Body of pancreas (tissue), 4 donors: Measurements from ENCODE around the gene CTNNAL1.

ENCODE experiments used
- CTCF ChIP-seq, 7 experiments: fragments of 450-650 bp in 4 of 7; fragments of 200-600 bp in 3 of 7; sonication (generic) in 3 of 7; IDR thresholded peaks; one replicate each; pipeline ENCODE4 v1.5.1; 2016 to 2019; ENCODE audit warnings: antibody characterized with exemption in 7 of 7
- POLR2A ChIP-seq, 3 donors: fragments of 450-650 bp; IDR thresholded peaks; one replicate each; pipeline ENCODE4 v1.6.1; 2016; ENCODE audit warnings: antibody characterized with exemption in 3 of 3, mild to moderate bottlenecking in 2 of 3

- no peak for TF ChIP-seq CTCF (IDR thresholded peaks at IDR 0.05)
- TF ChIP-seq POLR2A (IDR thresholded peaks at IDR 0.05) = no peak
Measured at GRCh38 chr9:109033941-109034700, 20.8 kb upstream of the CTNNAL1 start.
